MM.1S (cell line): ENCODE results near the gene SH2B2.

Source experiments
- EZH2 ChIP-seq: fragments of 300-600 bp; sonication (generic); optimal IDR thresholded peaks from 2 replicates; pipeline ENCODE3; 2017; ENCODE audit warnings: low read depth, mild to moderate bottlenecking, antibody characterized with exemption, low read length, mixed read lengths
- TF ChIP-seq, protein P1 (sequence below): fragments of 300-600 bp; sonication (generic); IDR thresholded peaks from 2 replicates; pipeline ENCODE4 v1.5.1; 2016; ENCODE audit warnings: antibody characterized with exemption, low read length, mixed read lengths

- TF ChIP-seq, protein P1, sequence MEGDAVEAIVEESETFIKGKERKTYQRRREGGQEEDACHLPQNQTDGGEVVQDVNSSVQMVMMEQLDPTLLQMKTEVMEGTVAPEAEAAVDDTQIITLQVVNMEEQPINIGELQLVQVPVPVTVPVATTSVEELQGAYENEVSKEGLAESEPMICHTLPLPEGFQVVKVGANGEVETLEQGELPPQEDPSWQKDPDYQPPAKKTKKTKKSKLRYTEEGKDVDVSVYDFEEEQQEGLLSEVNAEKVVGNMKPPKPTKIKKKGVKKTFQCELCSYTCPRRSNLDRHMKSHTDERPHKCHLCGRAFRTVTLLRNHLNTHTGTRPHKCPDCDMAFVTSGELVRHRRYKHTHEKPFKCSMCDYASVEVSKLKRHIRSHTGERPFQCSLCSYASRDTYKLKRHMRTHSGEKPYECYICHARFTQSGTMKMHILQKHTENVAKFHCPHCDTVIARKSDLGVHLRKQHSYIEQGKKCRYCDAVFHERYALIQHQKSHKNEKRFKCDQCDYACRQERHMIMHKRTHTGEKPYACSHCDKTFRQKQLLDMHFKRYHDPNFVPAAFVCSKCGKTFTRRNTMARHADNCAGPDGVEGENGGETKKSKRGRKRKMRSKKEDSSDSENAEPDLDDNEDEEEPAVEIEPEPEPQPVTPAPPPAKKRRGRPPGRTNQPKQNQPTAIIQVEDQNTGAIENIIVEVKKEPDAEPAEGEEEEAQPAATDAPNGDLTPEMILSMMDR: peak; percentile 46
- no peak for TF ChIP-seq EZH2
Observed at GRCh38 chr7:102288285-102288930, 1.7 kb downstream of the SH2B2 start.
